ENCODE results near the gene RCBTB2.

The RCBTB2 gene

DNA sequence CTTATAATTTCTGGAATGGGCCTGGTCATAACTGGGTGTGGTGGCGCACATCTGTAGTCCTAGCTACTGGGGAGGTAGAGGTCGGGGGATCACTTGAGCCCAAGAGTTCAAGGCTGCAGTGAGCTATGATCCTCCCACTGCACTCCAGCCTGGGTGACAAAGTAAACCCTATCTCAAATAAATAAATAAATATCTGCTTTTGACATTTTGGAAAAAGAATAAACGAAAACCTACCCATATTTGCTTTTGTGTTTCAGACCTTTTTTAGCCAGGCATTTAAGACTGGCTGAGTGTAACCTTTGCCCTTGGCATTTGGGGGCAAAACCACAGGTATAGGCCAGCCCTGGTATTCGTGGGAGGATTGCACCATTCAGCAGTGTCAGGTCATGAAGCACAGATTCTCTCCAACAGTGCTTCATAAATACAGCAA lies 14.8 kb upstream of the RCBTB2 start:
- peaks cover 25% of the 10 kb centered on the region for H3K9me3 ChIP-seq (ENCODE audit: low read length)
- H3K36me3 ChIP-seq (ENCODE audit: insufficient read depth, low read length), result no peaks in the 10 kb centered on the region; the same call in 1 of the 2 replicates
- no peaks in the 10 kb centered on the region for H4K20me1 ChIP-seq (ENCODE audit: insufficient read depth, low read length)
- H3K4me2 ChIP-seq (ENCODE audit: low read length), result no peak overlapping the region
- no peak overlapping the region for H2AFZ ChIP-seq (ENCODE audit: low read length)
- no peaks in the 10 kb centered on the region for H3K27me3 ChIP-seq (ENCODE audit: insufficient read depth, low read length)
- no peak overlapping the region for H3K27ac ChIP-seq (ENCODE audit: low read depth, low read length, poor library complexity, severe bottlenecking)
- no peaks in the 10 kb centered on the region for H3F3A ChIP-seq (ENCODE audit: insufficient read depth, low read length)
- no peaks in the 10 kb centered on the region for H3K79me2 ChIP-seq (ENCODE audit: insufficient read depth, low read length)
- H3K4me3 ChIP-seq (ENCODE audit: low read depth, low read length, poor library complexity, severe bottlenecking), result no peak overlapping the region
- H3K9me2 ChIP-seq (ENCODE audit: low read depth, low read length), result no peaks in the 10 kb centered on the region
- peaks cover 7% of the 10 kb centered on the region for H3K4me1 ChIP-seq (ENCODE audit: insufficient read depth, low read length, severe bottlenecking)
- TF ChIP-seq, protein P1, sequence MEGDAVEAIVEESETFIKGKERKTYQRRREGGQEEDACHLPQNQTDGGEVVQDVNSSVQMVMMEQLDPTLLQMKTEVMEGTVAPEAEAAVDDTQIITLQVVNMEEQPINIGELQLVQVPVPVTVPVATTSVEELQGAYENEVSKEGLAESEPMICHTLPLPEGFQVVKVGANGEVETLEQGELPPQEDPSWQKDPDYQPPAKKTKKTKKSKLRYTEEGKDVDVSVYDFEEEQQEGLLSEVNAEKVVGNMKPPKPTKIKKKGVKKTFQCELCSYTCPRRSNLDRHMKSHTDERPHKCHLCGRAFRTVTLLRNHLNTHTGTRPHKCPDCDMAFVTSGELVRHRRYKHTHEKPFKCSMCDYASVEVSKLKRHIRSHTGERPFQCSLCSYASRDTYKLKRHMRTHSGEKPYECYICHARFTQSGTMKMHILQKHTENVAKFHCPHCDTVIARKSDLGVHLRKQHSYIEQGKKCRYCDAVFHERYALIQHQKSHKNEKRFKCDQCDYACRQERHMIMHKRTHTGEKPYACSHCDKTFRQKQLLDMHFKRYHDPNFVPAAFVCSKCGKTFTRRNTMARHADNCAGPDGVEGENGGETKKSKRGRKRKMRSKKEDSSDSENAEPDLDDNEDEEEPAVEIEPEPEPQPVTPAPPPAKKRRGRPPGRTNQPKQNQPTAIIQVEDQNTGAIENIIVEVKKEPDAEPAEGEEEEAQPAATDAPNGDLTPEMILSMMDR (IDR thresholded peaks at IDR 0.05; ENCODE audit: low read length), result no peak
- no peak for TF ChIP-seq EZH2 (IDR thresholded peaks at IDR 0.05; ENCODE audit: borderline replicate concordance, low read length)
- no peak overlapping the region for H3K9ac ChIP-seq (ENCODE audit: low read length)

DNA sequence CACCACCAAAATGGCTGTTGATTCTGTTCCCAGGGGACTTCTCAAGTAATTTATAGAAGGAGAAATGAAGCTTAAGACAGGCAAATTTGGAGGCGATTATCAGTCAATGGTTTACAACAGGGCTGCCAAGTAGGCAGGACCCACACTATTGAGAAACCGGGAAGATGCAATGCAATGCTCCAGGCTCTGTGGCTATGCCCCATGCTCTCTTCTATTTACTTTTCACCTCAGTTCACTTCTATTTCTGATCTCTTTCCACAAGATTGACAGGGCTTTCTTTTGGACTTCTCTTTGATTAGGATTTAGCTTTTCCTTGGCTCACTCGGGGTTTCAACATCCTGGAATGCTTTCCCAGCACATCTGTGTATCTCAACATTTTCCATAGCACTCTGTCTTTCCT lies 12.7 kb upstream of the RCBTB2 start:
- no peaks in the 10 kb centered on the region for H3F3A ChIP-seq (ENCODE audit: insufficient read depth, low read length)
- peaks cover 6% of the 10 kb centered on the region for H3K9me3 ChIP-seq (ENCODE audit: low read length)
- H3K9ac ChIP-seq (ENCODE audit: low read length), result no peak overlapping the region
- H3K4me1 ChIP-seq (ENCODE audit: insufficient read depth, low read length, severe bottlenecking), result peaks cover 13% of the 10 kb centered on the region
- TF ChIP-seq, protein P1 (IDR thresholded peaks at IDR 0.05; ENCODE audit: low read length), result no peak
- no peak for TF ChIP-seq EZH2 (IDR thresholded peaks at IDR 0.05; ENCODE audit: borderline replicate concordance, low read length)
- no peak overlapping the region for H3K4me2 ChIP-seq (ENCODE audit: low read length)
- no peak overlapping the region for H3K4me3 ChIP-seq (ENCODE audit: low read depth, low read length, poor library complexity, severe bottlenecking)
- H3K36me3 ChIP-seq (ENCODE audit: insufficient read depth, low read length), result no peaks in the 10 kb centered on the region; the same call in 1 of the 2 replicates
- H4K20me1 ChIP-seq (ENCODE audit: insufficient read depth, low read length), result no peaks in the 10 kb centered on the region
- no peak overlapping the region for H2AFZ ChIP-seq (ENCODE audit: low read length)
- H3K9me2 ChIP-seq (ENCODE audit: low read depth, low read length), result no peaks in the 10 kb centered on the region
- H3K27me3 ChIP-seq (ENCODE audit: insufficient read depth, low read length), result no peaks in the 10 kb centered on the region
- no peaks in the 10 kb centered on the region for H3K79me2 ChIP-seq (ENCODE audit: insufficient read depth, low read length)
- no peak overlapping the region for H3K27ac ChIP-seq (ENCODE audit: low read depth, low read length, poor library complexity, severe bottlenecking)

DNA sequence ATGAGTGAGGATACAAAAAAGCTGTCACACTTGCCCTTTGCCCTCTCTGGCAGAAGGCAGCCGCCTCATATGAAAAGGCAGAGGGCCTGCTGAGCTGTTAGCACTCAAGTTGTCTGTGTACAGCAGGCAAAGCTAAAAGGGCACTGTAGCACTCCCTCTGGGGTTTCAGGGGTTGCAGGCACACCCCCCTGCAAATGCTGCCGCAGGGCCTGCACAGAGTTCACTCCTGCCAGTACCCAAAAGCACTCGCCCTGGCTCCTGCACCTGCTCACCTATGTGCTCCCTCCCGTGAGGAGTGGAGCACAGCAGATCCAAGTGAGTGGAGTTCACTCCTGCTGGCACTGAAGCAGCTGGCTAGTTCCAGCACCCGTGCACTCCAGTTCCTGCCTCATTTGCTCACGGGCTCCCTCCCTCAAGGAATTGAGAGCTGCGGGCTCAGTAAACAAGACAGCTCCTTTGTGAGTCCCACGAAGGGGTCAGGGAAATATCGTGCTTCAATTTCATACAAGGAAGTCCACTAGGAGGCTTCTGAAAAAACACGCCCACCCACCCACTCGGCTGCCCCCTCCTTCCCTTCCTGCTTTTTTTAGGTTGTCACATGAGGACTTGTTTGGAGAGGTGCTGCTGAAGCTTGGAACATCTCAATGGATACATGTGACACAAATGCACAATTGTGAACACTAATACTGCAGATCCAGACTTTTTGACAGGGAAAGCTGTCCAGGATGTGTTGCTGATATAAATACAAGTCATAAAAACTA lies 9.9 kb upstream of the RCBTB2 start:
- Histone ChIP-seq H3K27ac (ENCODE audit: low read depth, low read length, poor library complexity, severe bottlenecking) (no peak overlapping the region), H3K9ac (ENCODE audit: low read length) (no peak overlapping the region; the same call in 1 of the 2 replicates), H3K36me3 (ENCODE audit: insufficient read depth, low read length) (no peaks in the 10 kb centered on the region), H3K27me3 (ENCODE audit: insufficient read depth, low read length) (no peaks in the 10 kb centered on the region), H3K4me3 (ENCODE audit: low read depth, low read length, poor library complexity, severe bottlenecking) (no peak overlapping the region), H3K9me3 (ENCODE audit: low read length) (no peaks in the 10 kb centered on the region), H3K4me2 (ENCODE audit: low read length) (peak overlapping the region; percentile 15; the same call in 1 of the 2 replicates), H3K4me1 (ENCODE audit: insufficient read depth, low read length, severe bottlenecking) (peaks cover 13% of the 10 kb centered on the region), H3F3A (ENCODE audit: insufficient read depth, low read length) (no peaks in the 10 kb centered on the region), H3K79me2 (ENCODE audit: insufficient read depth, low read length) (no peaks in the 10 kb centered on the region), H2AFZ (ENCODE audit: low read length) (no peak overlapping the region), H3K9me2 (ENCODE audit: low read depth, low read length) (no peaks in the 10 kb centered on the region), H4K20me1 (ENCODE audit: insufficient read depth, low read length) (no peaks in the 10 kb centered on the region)
- TF ChIP-seq EZH2 (IDR thresholded peaks at IDR 0.05; ENCODE audit: borderline replicate concordance, low read length), result no peak
- TF ChIP-seq, protein P1 (IDR thresholded peaks at IDR 0.05; ENCODE audit: low read length), result no peak

Measured in OCI-LY1 (cell line).